ENCODE data around the gene MORC1. TPM values are rescaled to one million over a fixed set of nuclear protein-coding genes. Genes with fewer than 3 reads are reported as not detected.

The MORC1 gene, protein sequence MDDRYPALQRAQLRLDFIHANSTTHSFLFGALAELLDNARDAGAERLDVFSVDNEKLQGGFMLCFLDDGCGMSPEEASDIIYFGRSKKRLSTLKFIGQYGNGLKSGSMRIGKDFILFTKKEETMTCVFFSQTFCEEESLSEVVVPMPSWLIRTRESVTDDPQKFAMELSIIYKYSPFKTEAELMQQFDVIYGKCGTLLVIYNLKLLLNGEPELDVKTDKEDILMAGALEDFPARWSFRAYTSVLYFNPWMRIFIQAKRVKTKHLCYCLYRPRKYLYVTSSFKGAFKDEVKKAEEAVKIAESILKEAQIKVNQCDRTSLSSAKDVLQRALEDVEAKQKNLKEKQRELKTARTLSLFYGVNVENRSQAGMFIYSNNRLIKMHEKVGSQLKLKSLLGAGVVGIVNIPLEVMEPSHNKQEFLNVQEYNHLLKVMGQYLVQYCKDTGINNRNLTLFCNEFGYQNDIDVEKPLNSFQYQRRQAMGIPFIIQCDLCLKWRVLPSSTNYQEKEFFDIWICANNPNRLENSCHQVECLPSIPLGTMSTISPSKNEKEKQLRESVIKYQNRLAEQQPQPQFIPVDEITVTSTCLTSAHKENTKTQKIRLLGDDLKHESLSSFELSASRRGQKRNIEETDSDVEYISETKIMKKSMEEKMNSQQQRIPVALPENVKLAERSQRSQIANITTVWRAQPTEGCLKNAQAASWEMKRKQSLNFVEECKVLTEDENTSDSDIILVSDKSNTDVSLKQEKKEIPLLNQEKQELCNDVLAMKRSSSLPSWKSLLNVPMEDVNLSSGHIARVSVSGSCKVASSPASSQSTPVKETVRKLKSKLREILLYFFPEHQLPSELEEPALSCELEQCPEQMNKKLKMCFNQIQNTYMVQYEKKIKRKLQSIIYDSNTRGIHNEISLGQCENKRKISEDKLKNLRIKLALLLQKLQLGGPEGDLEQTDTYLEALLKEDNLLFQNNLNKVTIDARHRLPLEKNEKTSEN
- total RNA-seq (not detected), polyA plus RNA-seq (not detected)

GRCh38 chr3:109117939-109118338 lies at the start of gene MORC1:
Gene MORC1, minus strand, starts transcription at chr3:109118134. Its CDS starts 75 bp downstream, at chr3:109118059.
- H3K9me3 Mint-ChIP-seq, result peaks cover 0 to 3% (median 0%) of the 10 kb centered on the region in 5 donors
- no peaks in the 10 kb centered on the region for H3K36me3 ChIP-seq (ENCODE audit: insufficient read depth, low read length)
- no peak within 1 kb of the TSS for H3K27ac Mint-ChIP-seq
- H3K9me3 ChIP-seq (ENCODE audit: low read length), result no peaks in the 10 kb centered on the region
- ChIA-PET CTCF (no interaction called here), POLR2A (no interaction called here)
- H3K36me3 Mint-ChIP-seq, result peaks cover 0 to 6% (median 0%) of the 10 kb centered on the region in 3 donors
- H3K4me1 Mint-ChIP-seq, result no peaks in the 10 kb centered on the region
- H3K4me3 Mint-ChIP-seq, result no peak within 1 kb of the TSS
- H3K4me1 ChIP-seq (ENCODE audit: insufficient read depth, low read length), result no peaks in the 10 kb centered on the region
- peaks cover 1 to 16% of the 10 kb centered on the region in 2 donors for H3K27me3 Mint-ChIP-seq
- no peak within 1 kb of the TSS for H3K4me3 ChIP-seq (ENCODE audit: low read length)
- no peaks in the 10 kb centered on the region for H3K27me3 ChIP-seq (ENCODE audit: insufficient read depth, low read length, poor library complexity, severe bottlenecking)
- no peak within 1 kb of the TSS for H3K27ac ChIP-seq (ENCODE audit: low read depth, low read length)
- DNase-seq, result no peak

- Mint-ChIP-seq H3K9me3 (peaks cover 0 to 9% (median 4%) of the 10 kb centered on the region in 5 donors), H3K4me1 (no peaks in the 10 kb centered on the region), H3K36me3 (peaks cover 0 to 2% (median 0%) of the 10 kb centered on the region in 3 donors), H3K27ac (no peak overlapping the region), H3K27me3 (peaks cover 8 to 10% of the 10 kb centered on the region in 2 donors), H3K4me3 (no peak overlapping the region)
- ChIA-PET CTCF (no interaction called here), POLR2A (no interaction called here)
- Histone ChIP-seq H3K9me3 (ENCODE audit: low read length) (no peaks in the 10 kb centered on the region), H3K27ac (ENCODE audit: low read depth, low read length) (no peak overlapping the region), H3K36me3 (ENCODE audit: insufficient read depth, low read length) (no peaks in the 10 kb centered on the region), H3K4me3 (ENCODE audit: low read length) (no peak overlapping the region), H3K4me1 (ENCODE audit: insufficient read depth, low read length) (no peaks in the 10 kb centered on the region), H3K27me3 (ENCODE audit: insufficient read depth, low read length, poor library complexity, severe bottlenecking) (no peaks in the 10 kb centered on the region)
- no peak for DNase-seq
Measured at GRCh38 chr3:109165905-109166304, 48.0 kb upstream of the MORC1 start.

GRCh38 chr3:109161487-109162123 lies 43.7 kb upstream of the MORC1 start:
- Histone ChIP-seq H3K27me3 (ENCODE audit: insufficient read depth, low read length, poor library complexity, severe bottlenecking) (no peaks in the 10 kb centered on the region), H3K4me3 (ENCODE audit: low read length) (no peak overlapping the region), H3K4me1 (ENCODE audit: insufficient read depth, low read length) (no peaks in the 10 kb centered on the region), H3K9me3 (ENCODE audit: low read length) (no peaks in the 10 kb centered on the region), H3K36me3 (ENCODE audit: insufficient read depth, low read length) (no peaks in the 10 kb centered on the region), H3K27ac (ENCODE audit: low read depth, low read length) (no peak overlapping the region)
- ChIA-PET POLR2A (no interaction called here), CTCF (no interaction called here)
- H3K9me3 Mint-ChIP-seq, result peaks cover 0 to 8% (median 5%) of the 10 kb centered on the region in 5 donors
- H3K27ac Mint-ChIP-seq, result no peak overlapping the region
- H3K27me3 Mint-ChIP-seq, result peaks cover 10% of the 10 kb centered on the region in 2 donors
- peaks cover 0 to 2% (median 0%) of the 10 kb centered on the region in 3 donors for H3K36me3 Mint-ChIP-seq
- no peaks in the 10 kb centered on the region for H3K4me1 Mint-ChIP-seq
- H3K4me3 Mint-ChIP-seq, result no peak overlapping the region
- no peak for DNase-seq

DNA sequence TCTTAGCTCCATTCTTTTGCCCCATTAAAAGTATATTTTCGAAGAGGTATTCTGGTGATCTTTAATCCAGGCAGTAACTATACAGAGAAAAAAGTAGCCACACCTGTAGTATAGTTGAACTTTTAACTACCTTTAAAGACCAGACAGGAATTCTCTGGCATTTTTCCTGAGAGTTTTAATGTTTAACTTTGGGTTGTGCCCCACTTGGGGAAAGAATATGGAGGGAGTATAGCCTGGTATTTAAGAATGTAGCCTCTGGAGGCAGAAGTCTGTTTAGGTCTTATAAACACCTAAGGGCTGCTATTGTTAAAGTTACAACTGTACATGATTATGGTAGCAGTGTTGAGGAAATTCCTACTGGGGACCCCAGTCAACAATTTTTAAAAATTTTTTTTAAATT lies 37.9 kb upstream of the MORC1 start:
- Mint-ChIP-seq H3K27ac (no peak overlapping the region), H3K4me3 (no peak overlapping the region), H3K9me3 (peaks cover 0 to 6% (median under 1%) of the 10 kb centered on the region in 5 donors), H3K4me1 (no peaks in the 10 kb centered on the region), H3K36me3 (no peaks in the 10 kb centered on the region), H3K27me3 (peaks cover under 1 to 4% of the 10 kb centered on the region in 2 donors)
- ChIA-PET CTCF (no interaction called here), POLR2A (no interaction called here)
- Histone ChIP-seq H3K27ac (ENCODE audit: low read depth, low read length) (no peak overlapping the region), H3K4me1 (ENCODE audit: insufficient read depth, low read length) (no peaks in the 10 kb centered on the region), H3K27me3 (ENCODE audit: insufficient read depth, low read length, poor library complexity, severe bottlenecking) (no peaks in the 10 kb centered on the region), H3K9me3 (ENCODE audit: low read length) (no peaks in the 10 kb centered on the region), H3K4me3 (ENCODE audit: low read length) (no peak overlapping the region), H3K36me3 (ENCODE audit: insufficient read depth, low read length) (no peaks in the 10 kb centered on the region)
- DNase-seq, result no peak

GRCh38 chr3:109154979-109155378 lies 37.0 kb upstream of the MORC1 start:
- no peaks in the 10 kb centered on the region for H3K36me3 Mint-ChIP-seq
- CTCF ChIA-PET, result no interaction called here

GRCh38 chr3:109152320-109152719 lies 34.4 kb upstream of the MORC1 start:
- H3K4me1 ChIP-seq (ENCODE audit: insufficient read depth, low read length), result no peaks in the 10 kb centered on the region
- no peak for DNase-seq
- Mint-ChIP-seq H3K4me1 (no peaks in the 10 kb centered on the region), H3K36me3 (no peaks in the 10 kb centered on the region), H3K27ac (no peak overlapping the region), H3K9me3 (no peaks in the 10 kb centered on the region), H3K27me3 (no peaks in the 10 kb centered on the region), H3K4me3 (no peak overlapping the region)
- no peaks in the 10 kb centered on the region for H3K9me3 ChIP-seq (ENCODE audit: low read length)
- CTCF ChIA-PET, result interaction anchor here (0.8 kb wide), 1 partner anchor 10 kb away, joined by 3 read pairs; no protein-coding TSS in a partner anchor
- H3K4me3 ChIP-seq (ENCODE audit: low read length), result no peak overlapping the region
- H3K27me3 ChIP-seq (ENCODE audit: insufficient read depth, low read length, poor library complexity, severe bottlenecking), result no peaks in the 10 kb centered on the region
- no peaks in the 10 kb centered on the region for H3K36me3 ChIP-seq (ENCODE audit: insufficient read depth, low read length)
- POLR2A ChIA-PET, result no interaction called here
- H3K27ac ChIP-seq (ENCODE audit: low read depth, low read length), result no peak overlapping the region

More at GRCh38 chr3:109154979-109155378, 37.0 kb upstream of the MORC1 start:
- Histone ChIP-seq H3K4me3 (ENCODE audit: low read length) (no peak overlapping the region), H3K27me3 (ENCODE audit: insufficient read depth, low read length, poor library complexity, severe bottlenecking) (no peaks in the 10 kb centered on the region), H3K36me3 (ENCODE audit: insufficient read depth, low read length) (no peaks in the 10 kb centered on the region), H3K4me1 (ENCODE audit: insufficient read depth, low read length) (no peaks in the 10 kb centered on the region), H3K9me3 (ENCODE audit: low read length) (no peaks in the 10 kb centered on the region), H3K27ac (ENCODE audit: low read depth, low read length) (no peak overlapping the region)
- Mint-ChIP-seq H3K27me3 (peaks cover 0 to 4% of the 10 kb centered on the region in 2 donors), H3K4me1 (no peaks in the 10 kb centered on the region), H3K27ac (no peak overlapping the region), H3K4me3 (no peak overlapping the region), H3K9me3 (peaks cover 0 to 4% (median 0%) of the 10 kb centered on the region in 5 donors)
- POLR2A ChIA-PET, result no interaction called here
- DNase-seq, result no peak

GRCh38 chr3:109149078-109149477 lies 31.1 kb upstream of the MORC1 start:
- H3K4me3 Mint-ChIP-seq, result no peak overlapping the region
- no peaks in the 10 kb centered on the region for H3K4me1 Mint-ChIP-seq
- DNase-seq, result no peak
- no peaks in the 10 kb centered on the region for H3K36me3 Mint-ChIP-seq
- H3K9me3 Mint-ChIP-seq, result peaks cover 0 to 3% (median 0%) of the 10 kb centered on the region in 5 donors
- Histone ChIP-seq H3K27me3 (ENCODE audit: insufficient read depth, low read length, poor library complexity, severe bottlenecking) (no peaks in the 10 kb centered on the region), H3K4me3 (ENCODE audit: low read length) (no peak overlapping the region), H3K4me1 (ENCODE audit: insufficient read depth, low read length) (no peaks in the 10 kb centered on the region), H3K36me3 (ENCODE audit: insufficient read depth, low read length) (no peaks in the 10 kb centered on the region), H3K27ac (ENCODE audit: low read depth, low read length) (no peak overlapping the region), H3K9me3 (ENCODE audit: low read length) (no peaks in the 10 kb centered on the region)
- H3K27me3 Mint-ChIP-seq, result peaks cover 0 to 4% of the 10 kb centered on the region in 2 donors
- CTCF ChIA-PET, result no interaction called here
- POLR2A ChIA-PET, result no interaction called here
- no peak overlapping the region for H3K27ac Mint-ChIP-seq

Data from CD8-positive, alpha-beta memory T cell (primary cell).